Activated effector memory CD4-positive, alpha-beta T cell treated with anti-CD3 and anti-CD28 coated beads, Interleukin-2, amount 50 U/mL, for 16 hours (primary cell): ENCODE data around the gene ZNF117.
A peak's percentile ranks its signal among the peaks of the same experiment; 100 is the strongest.
"Not testable (repeated sequence)": the region's sequence is repeated elsewhere in the genome, so short reads cannot be mapped to it uniquely, and the experiment has no call there.

ENCODE experiments used
- DNase-seq: peaks from one replicate; pipeline ENCODE4 v3.0.0-alpha.2; 2020

ZNF117 gene

DNA sequence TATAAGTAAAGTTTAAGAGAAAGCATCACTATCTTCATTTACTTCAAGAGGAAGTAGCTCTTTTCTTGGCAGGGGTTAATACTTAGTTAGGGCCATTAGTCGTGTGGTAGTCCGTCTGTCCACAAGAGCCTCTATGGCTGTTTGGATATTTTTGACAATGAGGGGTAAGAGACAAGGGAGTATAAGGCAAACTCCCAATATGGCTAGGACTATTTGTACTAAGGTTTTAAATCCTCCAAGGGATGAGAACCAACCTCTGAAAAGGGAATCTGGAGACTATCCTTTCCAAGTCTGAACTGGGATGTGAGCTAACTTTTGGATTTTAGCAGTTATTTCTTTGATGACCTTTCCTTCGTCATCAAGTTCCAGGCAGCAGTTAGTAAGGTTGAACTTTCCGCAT, at the start of gene ZNF117:
Gene ZNF117 (minus strand): TSS at position 101 of the 400 bp plus-strand sequence.
- no peak for DNase-seq

DNA sequence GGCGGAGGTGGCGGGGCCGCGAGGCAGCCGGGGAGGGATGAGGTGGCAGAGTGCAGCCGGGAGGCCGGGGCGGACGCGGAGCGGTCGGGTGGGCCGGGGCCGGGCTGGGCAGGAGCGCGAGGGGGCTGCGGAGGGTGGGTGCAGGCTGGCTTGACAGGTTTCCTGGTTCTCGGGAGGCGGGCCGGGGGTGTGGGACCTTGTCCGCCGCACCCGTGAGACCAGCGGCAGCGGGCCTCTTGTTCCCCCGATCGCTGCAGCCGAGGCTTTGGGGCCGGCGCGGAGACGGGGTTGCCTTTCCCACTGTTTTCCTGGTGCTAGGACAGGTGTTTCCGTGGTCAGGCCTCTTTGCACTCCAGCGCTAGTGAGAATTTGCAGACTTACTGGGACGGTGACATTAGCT, 47.9 kb upstream of the ZNF117 start:
- DNase-seq = peak; percentile 74

- peak; percentile 96 for DNase-seq
Observed at GRCh38 chr7:65037740-65038688, 47.2 kb upstream of the ZNF117 start.

- DNase-seq = not testable (repeated sequence)
Observed at GRCh38 chr7:65036526-65036925, 45.7 kb upstream of the ZNF117 start.

- DNase-seq = not testable (repeated sequence)
Observed at GRCh38 chr7:65035469-65035868, 44.6 kb upstream of the ZNF117 start.

DNA sequence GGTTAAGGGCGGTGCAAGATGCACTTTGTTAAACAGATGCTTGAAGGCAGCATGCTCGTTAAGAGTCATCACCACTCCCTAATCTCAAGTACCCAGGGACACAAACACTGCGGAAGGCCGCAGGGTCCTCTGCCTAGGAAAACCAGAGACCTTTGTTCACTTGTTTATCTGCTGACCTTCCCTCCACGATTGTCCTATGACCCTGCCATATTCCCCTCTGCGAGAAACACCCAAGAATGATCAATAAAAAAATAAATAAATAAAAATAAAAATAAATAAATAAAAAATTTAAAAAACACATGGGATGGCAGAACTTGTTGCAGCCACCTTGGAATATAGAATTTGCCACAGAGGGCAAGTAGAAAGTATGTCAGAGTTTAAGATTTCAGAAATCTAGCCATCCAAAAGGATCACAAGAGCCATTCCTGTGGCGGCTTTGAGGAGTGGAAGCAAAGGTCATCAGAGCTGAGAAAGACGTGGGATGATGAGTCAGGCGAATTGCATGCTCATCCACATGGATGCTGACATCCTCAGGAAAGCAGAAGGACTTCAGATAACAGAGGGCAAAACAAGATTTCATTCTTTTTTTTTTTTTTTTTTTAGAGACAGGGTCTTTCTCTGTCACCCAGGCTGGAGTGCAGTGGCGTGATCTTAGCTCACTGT, 43.4 kb upstream of the ZNF117 start:
- not testable (repeated sequence) for DNase-seq

GRCh38 chr7:65033391-65033790, 42.6 kb upstream of the ZNF117 start:
- DNase-seq = not testable (repeated sequence)

GRCh38 chr7:65025023-65025422, 34.2 kb upstream of the ZNF117 start:
- not testable (repeated sequence) for DNase-seq

- DNase-seq = not testable (repeated sequence)
Observed at GRCh38 chr7:65020978-65021377, 30.1 kb upstream of the ZNF117 start.

- DNase-seq = not testable (repeated sequence)
Observed at GRCh38 chr7:65009881-65010280, 19.0 kb upstream of the ZNF117 start.

GRCh38 chr7:65009394-65009793, 18.6 kb upstream of the ZNF117 start:
- DNase-seq = not testable (repeated sequence)

- DNase-seq = not testable (repeated sequence)
Observed at GRCh38 chr7:65007036-65007435, 16.2 kb upstream of the ZNF117 start.

GRCh38 chr7:65006094-65006992, 15.5 kb upstream of the ZNF117 start, which contains the start of gene ERV3-1:
ERV3-1 (minus strand) TSS chr7:65006687; CDS start chr7:64993026, 13,661 bp downstream.
- DNase-seq = peak; percentile 97

- no peak for DNase-seq
Observed at GRCh38 chr7:65004575-65004974, 13.7 kb upstream of the ZNF117 start.

GRCh38 chr7:65002972-65003585, 12.2 kb upstream of the ZNF117 start:
- DNase-seq = no peak

DNA sequence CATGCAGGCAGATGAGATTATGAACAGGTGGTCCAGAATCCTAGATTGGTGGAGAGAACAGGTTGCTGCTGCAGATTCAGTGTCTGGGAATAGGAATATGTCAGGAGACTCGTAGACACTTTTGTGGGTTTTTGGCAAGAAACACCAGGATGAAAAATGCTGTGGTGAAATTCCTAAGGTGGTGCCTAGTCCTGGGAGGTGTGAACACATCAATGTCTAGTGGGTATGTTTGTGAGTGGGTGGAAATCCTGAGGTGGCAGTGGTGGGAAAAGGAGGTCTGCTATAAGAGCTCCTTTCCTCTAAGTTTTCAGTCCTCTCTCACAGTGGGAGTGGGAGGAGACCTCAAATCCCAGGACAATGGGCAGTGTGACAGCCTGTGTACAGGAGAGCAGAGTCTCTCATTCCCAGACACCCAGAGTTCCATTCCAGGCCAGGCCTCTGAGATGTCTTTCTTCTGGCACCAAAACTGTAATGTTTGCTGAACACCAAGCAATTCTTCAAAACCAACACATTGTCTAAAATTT, 10.5 kb upstream of the ZNF117 start:
- DNase-seq = no peak

GRCh38 chr7:64999165-65000004, 8.5 kb upstream of the ZNF117 start:
- no peak for DNase-seq

DNA sequence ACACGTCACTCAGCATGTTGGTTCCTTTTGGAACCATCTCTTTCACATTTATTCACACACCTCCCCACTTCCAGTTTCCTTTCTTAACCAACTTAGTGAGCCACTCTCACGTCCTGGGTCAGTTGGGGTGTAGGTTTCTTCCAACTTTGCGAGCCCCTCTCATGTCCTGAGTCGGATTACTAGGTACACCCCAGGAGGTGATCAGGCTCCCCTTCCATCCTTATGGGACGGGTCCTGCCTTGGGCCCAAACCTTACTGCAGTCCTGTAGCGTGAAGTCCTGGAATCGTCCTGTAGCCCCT, 8.0 kb upstream of the ZNF117 start:
- DNase-seq = no peak

DNA sequence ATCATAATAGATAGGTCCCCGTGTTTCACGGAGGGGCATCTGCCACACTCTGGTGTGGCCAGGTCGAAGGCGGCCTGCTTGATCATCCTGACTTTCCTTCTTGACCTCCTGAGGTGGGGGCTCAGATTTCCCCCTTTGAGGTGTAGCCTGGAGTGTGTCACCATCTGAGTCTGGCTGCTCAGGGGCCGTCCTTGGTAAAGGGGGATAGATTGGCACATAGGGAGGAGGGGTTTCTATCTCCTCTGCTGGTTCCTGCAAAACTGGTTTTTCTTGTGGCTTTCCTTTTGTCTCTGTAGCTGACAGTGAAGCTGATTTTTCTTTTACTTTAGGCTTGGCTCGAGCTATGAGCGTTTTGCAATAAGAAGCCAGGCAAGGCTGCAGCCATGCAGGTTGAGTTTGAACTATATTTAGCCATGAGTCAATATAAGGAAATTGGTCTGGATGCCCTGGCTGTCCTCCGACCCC, 7.1 kb upstream of the ZNF117 start:
- no peak for DNase-seq

GRCh38 chr7:64997164-64997908, 6.5 kb upstream of the ZNF117 start:
- DNase-seq = no peak
